Caco-2 (cell line): ENCODE results near the gene SMIM9. TPM values are rescaled to one million over a fixed set of nuclear protein-coding genes. Genes with fewer than 3 reads are reported as not detected.
A peak's percentile ranks its signal among the peaks of the same experiment; 100 is the strongest.

Experiments used
- BruUV-seq: library from RNA; stranded (reverse); fragments of 400-500 nt; replicated peaks from 2 replicates; lab custom pipeline; 2021; lab: Mats Ljungman, UMichigan
- CTCF ChIA-PET: fragments of 300-600 bp; sonication (Branson Sonifier 250); formaldehyde crosslinking; loops from one replicate; lab custom pipeline; 2022; ENCODE audit warnings: antibody characterized with exemption; lab: Charles Lee
- POLR2A ChIA-PET: fragments of 300-600 bp; sonication (Branson Sonifier 250); formaldehyde crosslinking; loops from one replicate; lab custom pipeline; 2022; ENCODE audit warnings: antibody characterized with exemption; lab: Charles Lee
- DNase-seq, 2 experiments: peaks; one replicate each; pipeline versions ENCODE4 v3.0.0 to v3.0.0-alpha.2; 2020 to 2022
- H3K27me3 ChIP-seq: replicated peaks from 2 replicates; pipeline ENCODE4 v1.6.0; 2011; ENCODE audit warnings: low read length; ENCODE audit not compliant: control insufficient read depth, insufficient read depth
- H3K36me3 ChIP-seq: 2 replicates; pipeline ENCODE4 v1.5.1; 2011; ENCODE audit warnings: low read length; ENCODE audit not compliant: control insufficient read depth, insufficient read depth
- H3K4me1 ChIP-seq: fragments of 250-450 bp; sonication (Bioruptor Pico); 2 replicates; pipeline ENCODE4 v1.5.1; 2020; ENCODE audit warnings: mild to moderate bottlenecking
- H3K4me3 ChIP-seq: 2 replicates; pipeline ENCODE4 v1.5.1; 2011; ENCODE audit warnings: low read depth, mild to moderate bottlenecking, control low read depth, low read length
- H3K9me3 ChIP-seq: fragments of 250-450 bp; sonication (Bioruptor Pico); 2 replicates; pipeline ENCODE4 v1.5.1; 2020; ENCODE audit warnings: mild to moderate bottlenecking, moderate library complexity
- H3K27ac Mint-ChIP-seq: one replicate; pipeline ENCODE4 v1.8.0; 2022; ENCODE audit warnings: mixed read lengths; ENCODE audit not compliant: unreplicated experiment
- H3K27me3 Mint-ChIP-seq: one replicate; pipeline ENCODE4 v1.8.0; 2022; ENCODE audit warnings: mixed read lengths; ENCODE audit not compliant: insufficient read depth, unreplicated experiment
- H3K36me3 Mint-ChIP-seq: one replicate; pipeline ENCODE4 v1.8.0; 2022; ENCODE audit warnings: mild to moderate bottlenecking, mixed read lengths; ENCODE audit not compliant: insufficient read depth, unreplicated experiment
- H3K4me1 Mint-ChIP-seq: one replicate; pipeline ENCODE4 v1.8.0; 2022; ENCODE audit warnings: low read depth, mixed read lengths; ENCODE audit not compliant: unreplicated experiment
- H3K4me3 Mint-ChIP-seq: one replicate; pipeline ENCODE4 v1.8.0; 2022; ENCODE audit warnings: mild to moderate bottlenecking, moderate library complexity, mixed read lengths; ENCODE audit not compliant: unreplicated experiment
- H3K9me3 Mint-ChIP-seq: one replicate; pipeline ENCODE4 v1.8.0; 2022; ENCODE audit warnings: mixed read lengths; ENCODE audit not compliant: unreplicated experiment
- intact Hi-C: fragments of 100-400 bp; cut with micrococcal nuclease; formaldehyde crosslinking; loops from one replicate; pipeline ENCODE4 v1.10.0; 2022; ENCODE audit not compliant: unreplicated experiment
- total RNA-seq: library from RNA; stranded (reverse); gene quantifications from 2 replicates; pipeline ENCODE4 v1.2.3, GENCODE V29; 2022
- TF ChIP-seq, protein P1 (sequence below), 2 experiments: fragments of 200-600 bp in 1 of 2; IDR thresholded peaks; 1 replicate in 1 of 2; 2 replicates in 1 of 2; pipeline versions ENCODE4 v1.5.1 to v1.8.0; 2011 to 2022; ENCODE audit warnings: antibody characterized with exemption in 1 of 2, control low read depth in 1 of 2, inconsistent platforms in 1 of 2, low read depth in 1 of 2, low read length in 1 of 2, mild to moderate bottlenecking in 1 of 2, moderate library complexity in 1 of 2; ENCODE audit not compliant: insufficient read depth in 1 of 2, severe bottlenecking in 1 of 2, unreplicated experiment in 1 of 2

Gene SMIM9
- total RNA-seq, 1 experiment from 2014 or later = not detected

DNA sequence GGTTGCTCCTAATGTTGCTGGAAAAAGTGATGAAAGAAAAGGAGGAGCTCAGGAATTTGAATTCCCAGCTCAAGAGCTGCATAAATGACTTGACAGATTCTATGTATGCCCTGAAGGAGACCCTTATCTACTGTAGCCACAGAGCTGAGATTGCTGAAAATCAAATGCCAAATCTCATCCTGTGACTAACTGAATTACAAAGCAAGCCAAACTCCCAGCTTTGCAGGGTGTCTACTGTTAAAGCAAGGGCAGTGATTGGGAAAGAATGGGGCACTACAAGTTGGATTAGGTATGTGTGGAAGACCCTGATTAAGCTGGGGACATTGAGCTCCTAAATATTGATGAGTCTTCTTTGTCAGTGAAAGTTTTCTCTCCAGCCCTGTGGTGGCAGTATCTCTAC lies 20.8 kb upstream of the SMIM9 start:
- no TSS peak for BruUV-seq
- Mint-ChIP-seq H3K36me3 (no peaks in the 10 kb centered on the region), H3K4me1 (no peaks in the 10 kb centered on the region), H3K27ac (no peak overlapping the region), H3K4me3 (no peak overlapping the region), H3K27me3 (no peaks in the 10 kb centered on the region), H3K9me3 (peaks cover 5% of the 10 kb centered on the region)
- CTCF ChIA-PET = no interaction called here
- DNase-seq = no peak
- TF ChIP-seq, protein P1, sequence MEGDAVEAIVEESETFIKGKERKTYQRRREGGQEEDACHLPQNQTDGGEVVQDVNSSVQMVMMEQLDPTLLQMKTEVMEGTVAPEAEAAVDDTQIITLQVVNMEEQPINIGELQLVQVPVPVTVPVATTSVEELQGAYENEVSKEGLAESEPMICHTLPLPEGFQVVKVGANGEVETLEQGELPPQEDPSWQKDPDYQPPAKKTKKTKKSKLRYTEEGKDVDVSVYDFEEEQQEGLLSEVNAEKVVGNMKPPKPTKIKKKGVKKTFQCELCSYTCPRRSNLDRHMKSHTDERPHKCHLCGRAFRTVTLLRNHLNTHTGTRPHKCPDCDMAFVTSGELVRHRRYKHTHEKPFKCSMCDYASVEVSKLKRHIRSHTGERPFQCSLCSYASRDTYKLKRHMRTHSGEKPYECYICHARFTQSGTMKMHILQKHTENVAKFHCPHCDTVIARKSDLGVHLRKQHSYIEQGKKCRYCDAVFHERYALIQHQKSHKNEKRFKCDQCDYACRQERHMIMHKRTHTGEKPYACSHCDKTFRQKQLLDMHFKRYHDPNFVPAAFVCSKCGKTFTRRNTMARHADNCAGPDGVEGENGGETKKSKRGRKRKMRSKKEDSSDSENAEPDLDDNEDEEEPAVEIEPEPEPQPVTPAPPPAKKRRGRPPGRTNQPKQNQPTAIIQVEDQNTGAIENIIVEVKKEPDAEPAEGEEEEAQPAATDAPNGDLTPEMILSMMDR (IDR thresholded peaks at IDR 0.05; ENCODE audit: insufficient read depth in 1 of 2, low read depth in 1 of 2, low read length in 1 of 2, severe bottlenecking in 1 of 2, unreplicated experiment in 1 of 2) = no peak
- POLR2A ChIA-PET = no interaction called here
- no peak overlapping the region for H3K4me3 ChIP-seq
- H3K27me3 ChIP-seq = no peaks in the 10 kb centered on the region
- no peaks in the 10 kb centered on the region for H3K9me3 ChIP-seq
- H3K4me1 ChIP-seq = no peaks in the 10 kb centered on the region
- intact Hi-C loops = no loop called here
- no peaks in the 10 kb centered on the region for H3K36me3 ChIP-seq

DNA sequence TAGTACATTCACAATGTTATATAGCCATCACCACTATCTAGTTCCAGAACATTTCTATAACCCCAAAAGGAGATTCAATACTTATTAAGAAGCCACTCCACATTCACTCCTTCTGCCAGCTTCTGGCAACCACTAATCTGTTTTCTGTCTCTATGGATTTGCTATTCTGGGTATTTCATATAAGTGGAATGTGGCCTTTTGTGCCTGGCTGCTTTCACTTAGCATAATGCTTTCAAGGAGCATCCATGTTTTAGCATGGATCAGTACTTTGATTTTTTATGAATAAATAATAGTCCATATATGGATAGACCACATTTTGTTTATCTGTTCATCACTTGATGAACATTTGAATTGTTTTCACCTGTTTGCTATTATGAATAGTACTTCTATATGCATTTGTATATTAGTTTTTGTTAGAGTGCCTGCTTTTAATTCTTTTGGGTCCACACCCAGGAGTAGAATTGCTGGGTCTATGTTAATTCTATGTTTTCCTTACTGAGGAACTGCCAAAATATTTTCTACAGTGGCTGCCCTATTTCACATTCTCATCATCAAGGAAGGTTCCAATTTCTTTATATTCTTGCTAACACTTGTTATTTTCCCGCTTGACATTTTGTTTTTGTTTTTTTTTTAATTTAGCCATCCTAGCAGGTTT lies 16.6 kb upstream of the SMIM9 start:
- H3K4me1 ChIP-seq = no peaks in the 10 kb centered on the region
- H3K9me3 ChIP-seq = no peaks in the 10 kb centered on the region
- no peaks in the 10 kb centered on the region for H3K36me3 ChIP-seq
- no peaks in the 10 kb centered on the region for H3K27me3 ChIP-seq
- ChIA-PET POLR2A (no interaction called here), CTCF (no interaction called here)
- intact Hi-C loops = no loop called here
- TF ChIP-seq, protein P1 (IDR thresholded peaks at IDR 0.05; ENCODE audit: insufficient read depth in 1 of 2, low read depth in 1 of 2, low read length in 1 of 2, severe bottlenecking in 1 of 2, unreplicated experiment in 1 of 2) = no peak
- Mint-ChIP-seq H3K4me1 (no peaks in the 10 kb centered on the region), H3K36me3 (no peaks in the 10 kb centered on the region), H3K4me3 (no peak overlapping the region), H3K9me3 (peaks cover 16% of the 10 kb centered on the region), H3K27ac (no peak overlapping the region), H3K27me3 (peaks cover 2% of the 10 kb centered on the region)
- H3K4me3 ChIP-seq = no peak overlapping the region
- DNase-seq = no peak
- no TSS peak for BruUV-seq

DNA sequence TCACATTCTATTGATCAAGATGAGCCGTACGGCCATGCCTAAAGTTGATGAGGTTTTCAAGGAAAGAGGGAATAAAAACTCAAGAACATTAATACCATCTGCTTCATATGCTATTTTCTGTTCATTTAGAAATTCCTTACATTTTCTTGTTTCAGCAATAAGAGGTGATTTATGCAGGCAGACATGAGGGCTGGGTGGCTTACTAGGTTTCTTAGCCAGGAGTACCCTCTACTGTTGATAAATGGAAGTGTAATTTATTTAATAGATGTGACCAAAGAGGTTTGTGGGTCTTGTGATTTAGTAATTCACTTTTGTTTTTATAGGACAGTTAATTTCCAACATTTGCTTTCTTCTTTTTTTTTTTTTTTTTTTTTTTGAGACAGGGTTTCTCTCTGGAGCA lies 6.4 kb upstream of the SMIM9 start:
- H3K27me3 ChIP-seq = no peaks in the 10 kb centered on the region
- TF ChIP-seq, protein P1 (IDR thresholded peaks at IDR 0.05; ENCODE audit: insufficient read depth in 1 of 2, low read depth in 1 of 2, low read length in 1 of 2, severe bottlenecking in 1 of 2, unreplicated experiment in 1 of 2) = peak; percentile 32 to 50
- H3K4me1 ChIP-seq = no peaks in the 10 kb centered on the region
- Mint-ChIP-seq H3K36me3 (no peaks in the 10 kb centered on the region), H3K4me3 (no peak overlapping the region), H3K27me3 (peaks cover 4% of the 10 kb centered on the region), H3K27ac (no peak overlapping the region), H3K9me3 (no peaks in the 10 kb centered on the region), H3K4me1 (no peaks in the 10 kb centered on the region)
- DNase-seq = peak in 1 of 2 experiments; percentile 19
- intact Hi-C loops = loop anchor here (1.0 to 5.0 kb wide), 3 partner anchors 44 to 126 kb away; no protein-coding TSS in a partner anchor
- ChIA-PET CTCF (no interaction called here), POLR2A (no interaction called here)
- H3K9me3 ChIP-seq = no peaks in the 10 kb centered on the region
- no peak overlapping the region for H3K4me3 ChIP-seq
- no peaks in the 10 kb centered on the region for H3K36me3 ChIP-seq
- no TSS peak for BruUV-seq
